SK-N-SH (cell line): ENCODE measurements around the gene COMT. TPM values are rescaled to one million over a fixed set of nuclear protein-coding genes. Genes with fewer than 3 reads are reported as not detected.

Experiments
- CTCF ChIA-PET: fragments of 300-600, 350-600 bp; formaldehyde crosslinking; extraction: SDS; loops from one replicate; lab custom pipeline; 2021; lab: Yijun Ruan, JAX
- POLR2A ChIA-PET: fragments of 350-600 bp; sonication (Branson Sonifier 250); formaldehyde crosslinking; extraction: SDS; loops from one replicate; lab custom pipeline; 2020; ENCODE audit warnings: antibody characterized with exemption, inconsistent platforms; lab: Yijun Ruan, JAX
- DNase-seq: peaks from one replicate; pipeline ENCODE4 v3.0.0; 2012
- H2AFZ ChIP-seq: fragments of 200-600 bp; sonication (generic); 2 replicates; pipeline ENCODE4 v1.8.1; 2016; ENCODE audit warnings: antibody characterized with exemption, mild to moderate bottlenecking, low read depth
- H3F3A ChIP-seq: fragments of 200-600 bp; sonication (generic); replicated peaks from 2 replicates; pipeline ENCODE3; 2016; ENCODE audit warnings: antibody characterized with exemption, mild to moderate bottlenecking; ENCODE audit not compliant: insufficient read depth
- H3K27ac ChIP-seq, 2 experiments: fragments of 200-500 bp in 1 of 2; fragments of 200-600 bp in 1 of 2; sonication (Bioruptor generic) in 1 of 2; sonication (generic), shearing (Covaris generic) in 1 of 2; 2 replicates each; pipeline versions ENCODE4 v1.5.1 to v1.6.1; 2014 to 2016; ENCODE audit warnings: low read depth in 2 of 2, inconsistent platforms in 1 of 2, low read length in 1 of 2, mild to moderate bottlenecking in 1 of 2, mixed read lengths in 1 of 2
- H3K27me3 ChIP-seq: fragments of 200-600 bp; sonication (generic), shearing (Covaris generic); 2 replicates; pipeline ENCODE4 v1.6.1; 2016; ENCODE audit warnings: mixed run types; ENCODE audit not compliant: insufficient read depth
- H3K36me3 ChIP-seq, 2 experiments: fragments of 200-500 bp in 1 of 2; fragments of 200-600 bp in 1 of 2; sonication (Bioruptor generic) in 1 of 2; sonication (generic) in 1 of 2; replicated peaks in 1 of 2; 2 replicates each; pipeline versions ENCODE3 to v1.5.1; 2014 to 2016; ENCODE audit warnings: low read length in 1 of 2, mild to moderate bottlenecking in 1 of 2; ENCODE audit not compliant: insufficient read depth in 2 of 2, control insufficient read depth in 1 of 2
- H3K4me1 ChIP-seq, 2 experiments: fragments of 200-500 bp in 1 of 2; fragments of 200-600 bp in 1 of 2; sonication (Bioruptor generic) in 1 of 2; sonication (generic), shearing (Covaris generic) in 1 of 2; 2 replicates each; pipeline versions ENCODE4 v1.5.1 to v1.6.1; 2014 to 2016; ENCODE audit warnings: low read depth in 1 of 2, low read length in 1 of 2, mixed run types in 1 of 2; ENCODE audit not compliant: insufficient read depth in 2 of 2, control insufficient read depth in 1 of 2
- H3K4me2 ChIP-seq: fragments of 200-600 bp; sonication (generic), shearing (Covaris generic); 2 replicates; pipeline ENCODE4 v1.6.1; 2017; ENCODE audit warnings: mixed run types
- H3K4me3 ChIP-seq, 2 experiments: fragments of 200-500 bp in 1 of 2; fragments of 200-600 bp in 1 of 2; sonication (Bioruptor generic) in 1 of 2; sonication (generic), shearing (Covaris generic) in 1 of 2; 2 replicates each; pipeline versions ENCODE4 v1.5.1 to v1.8.1; 2014 to 2016; ENCODE audit warnings: low read depth in 2 of 2, inconsistent platforms in 1 of 2, low read length in 1 of 2, mild to moderate bottlenecking in 1 of 2, mixed read lengths in 1 of 2, moderate library complexity in 1 of 2
- H3K79me2 ChIP-seq: fragments of 200-600 bp; sonication (generic); 2 replicates; pipeline ENCODE4 v1.8.1; 2017; ENCODE audit warnings: mild to moderate bottlenecking; ENCODE audit not compliant: insufficient read depth
- H3K9ac ChIP-seq: fragments of 200-600 bp; sonication (generic); 2 replicates; pipeline ENCODE4 v1.6.1; 2017; ENCODE audit warnings: mixed run types
- H3K9me2 ChIP-seq: fragments of 200-600 bp; sonication (generic); 2 replicates; pipeline ENCODE4 v1.6.1; 2017; ENCODE audit warnings: mixed run types
- H3K9me3 ChIP-seq: fragments of 200-600 bp; sonication (generic); 2 replicates; pipeline ENCODE4 v1.6.1; 2017; ENCODE audit warnings: mixed run types, mild to moderate bottlenecking, moderate library complexity
- H4K20me1 ChIP-seq: fragments of 200-600 bp; sonication (generic); 2 replicates; pipeline ENCODE4 v1.6.1; 2017; ENCODE audit warnings: mild to moderate bottlenecking, mixed run types; ENCODE audit not compliant: insufficient read depth
- NFIC ChIP-seq: IDR thresholded peaks from 2 replicates; pipeline ENCODE4 v1.4.0; 2012; ENCODE audit warnings: borderline replicate concordance
- RAD21 ChIP-seq: IDR thresholded peaks from 2 replicates; pipeline ENCODE4 v1.6.1; 2012; ENCODE audit warnings: mild to moderate bottlenecking, low read length
- USF1 ChIP-seq: IDR thresholded peaks from 2 replicates; pipeline ENCODE4 v1.4.0; 2012; ENCODE audit warnings: low read depth, borderline replicate concordance
- ZBTB33 ChIP-seq: IDR thresholded peaks from 2 replicates; pipeline ENCODE4 v1.4.0; 2012; ENCODE audit warnings: low read depth, borderline replicate concordance
- WGBS: methylation state at CpG from one replicate; pipeline ENCODE4 v1.1.6; 2017; ENCODE audit warnings: low lambda C conversion rate; 5-methylcytosine and 5-hydroxymethylcytosine counted together
- polyA plus RNA-seq, 3 experiments: library from polyadenylated mRNA; depleted of rRNA; stranded (reverse); fragments of >200 nt; gene quantifications; 2 replicates each; pipeline ENCODE4 v1.2.3, GENCODE V29; 2012

The COMT gene
- polyA plus RNA-seq, 1 of the 3 experiments (the other 2 are of a cell fraction) = 343 TPM

- no peak for DNase-seq
- 60% methylated on average over 1 of the region's 8 CpGs for WGBS
Measured at GRCh38 chr22:19982991-19983578, 41.5 kb downstream of the COMT start.

GRCh38 chr22:19983741-19984140 lies 42.2 kb downstream of the COMT start:
- TF ChIP-seq NFIC (peak; percentile 65), ZBTB33 (no peak)
- H3K79me2 ChIP-seq = peaks cover 14% of the 10 kb centered on the region; the same call in 1 of the 2 replicates
- H2AFZ ChIP-seq = no peak overlapping the region
- H3K9me3 ChIP-seq = no peaks in the 10 kb centered on the region
- H3K27ac ChIP-seq = peak overlapping the region; percentile 34 to 40; a peak in 2 of 4 replicates
- no peaks in the 10 kb centered on the region for H3F3A ChIP-seq
- H3K4me3 ChIP-seq = no peak overlapping the region
- H3K9me2 ChIP-seq = no peaks in the 10 kb centered on the region
- WGBS = 46% methylated on average over 3 of the region's 5 CpGs
- ChIA-PET CTCF (interaction anchor here (0.7 to 16.4 kb wide), 5 partner anchors 10 to 28 kb away, joined by 3 to 224 read pairs (median 6); no protein-coding TSS in a partner anchor), POLR2A (interaction anchor here (1.1 to 1.7 kb wide), 3 partner anchors 12 to 30 kb away, joined by 3 to 5 read pairs (median 5); no protein-coding TSS in a partner anchor)
- H3K4me1 ChIP-seq = peaks cover 17 to 43% of the 10 kb centered on the region in 2 experiments; a peak in 3 of 4 replicates
- H3K9ac ChIP-seq = peak overlapping the region; percentile 62
- peaks cover 0 to 27% of the 10 kb centered on the region in 2 experiments for H3K36me3 ChIP-seq
- peaks cover 20% of the 10 kb centered on the region for H4K20me1 ChIP-seq
- DNase-seq = no peak
- H3K4me2 ChIP-seq = peak overlapping the region; percentile 100
- H3K27me3 ChIP-seq = no peaks in the 10 kb centered on the region

More at GRCh38 chr22:19982991-19983578, 41.5 kb downstream of the COMT start:
- Histone ChIP-seq H3K4me1 (peaks cover 17 to 43% of the 10 kb centered on the region in 2 experiments; a peak in 3 of 4 replicates), H2AFZ (no peak overlapping the region), H3K36me3 (peaks cover 0 to 32% of the 10 kb centered on the region in 2 experiments), H3K9me3 (no peaks in the 10 kb centered on the region), H3K4me2 (peak overlapping the region; percentile 15; the same call in 1 of the 2 replicates), H4K20me1 (peaks cover 20% of the 10 kb centered on the region), H3K4me3 (no peak overlapping the region), H3F3A (no peaks in the 10 kb centered on the region), H3K9ac (no peak overlapping the region), H3K27me3 (no peaks in the 10 kb centered on the region), H3K79me2 (peaks cover 14% of the 10 kb centered on the region; the same call in 1 of the 2 replicates), H3K27ac (no peak overlapping the region; a peak in 1 of 4 replicates), H3K9me2 (no peaks in the 10 kb centered on the region)
- POLR2A ChIA-PET = interaction anchor here (1.2 to 1.7 kb wide), 2 partner anchors 11 to 30 kb away, joined by 5 read pairs; no protein-coding TSS in a partner anchor
- CTCF ChIA-PET = interaction anchor here (1.3 to 16.4 kb wide), 3 partner anchors 12 to 29 kb away, joined by 5 to 224 read pairs (median 24); no protein-coding TSS in a partner anchor
- TF ChIP-seq USF1 (no peak), RAD21 (no peak)
